ENCODE data around the gene CYB561D2. TPM values are rescaled to one million over a fixed set of nuclear protein-coding genes. Genes with fewer than 3 reads are reported as not detected.

CYB561D2 gene
- total and polyA plus RNA-seq, 9 of the 15 experiments (the other 6 are each of a cell fraction or from before 2014, with no cell fraction given) = 4.2 to 16.6 (median 9.4) TPM

DNA sequence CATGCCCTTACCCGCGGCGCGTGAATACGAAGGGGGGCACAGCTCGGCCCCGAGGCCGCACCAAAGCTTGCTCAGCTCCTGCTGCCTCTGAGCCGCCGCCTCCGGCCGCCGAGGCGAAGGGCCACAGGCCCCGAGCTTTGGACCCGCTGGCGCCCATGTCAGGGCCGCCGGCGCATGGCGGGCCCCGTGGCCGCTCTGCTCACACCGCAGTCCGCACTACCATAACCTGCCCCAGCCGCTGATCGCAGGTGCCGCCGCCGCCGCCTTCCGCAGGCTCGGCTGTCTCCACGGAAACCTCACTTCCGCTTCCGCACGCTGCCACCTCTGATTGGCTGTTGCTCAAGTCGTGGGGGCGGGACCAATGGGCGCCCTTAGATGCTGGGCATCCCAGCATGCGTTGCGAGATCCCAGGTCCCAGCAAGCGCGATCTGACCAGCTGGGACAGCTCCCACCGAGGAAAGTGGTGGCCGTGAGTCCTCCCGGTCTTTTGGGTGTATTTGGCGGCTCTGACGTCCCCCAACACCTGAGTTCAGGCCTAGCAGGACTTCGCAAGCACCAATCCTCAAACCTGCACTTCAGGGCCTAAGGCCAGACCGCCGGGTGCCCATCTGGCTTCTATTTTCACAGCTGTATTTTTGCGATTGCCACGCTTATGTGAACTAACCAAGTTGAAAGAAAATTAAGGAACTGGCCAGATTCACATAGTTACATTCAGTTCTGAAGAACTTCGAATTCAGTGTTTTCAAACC lies 22.5 kb upstream of the CYB561D2 start, which contains the start of gene TUSC2:
Gene TUSC2 (minus strand): TSS at position 281 of the 749 bp plus-strand sequence. CDS start 124 bp downstream, at position 157.
- FAIRE-seq (peak; percentile 97), ATAC-seq (peak; percentile 91), DNase-seq (ENCODE audit: extremely low read depth in 1 of 4, low spot score in 3 of 4) (peak; percentile 88 to 97 (median 92))
- Histone ChIP-seq H2AFZ (ENCODE audit: low read depth, low read length) (peak within 1 kb of the TSS; percentile 87), H3K36me3 (ENCODE audit: control insufficient read depth, insufficient read depth, low read length) (peaks cover 63% of the 10 kb centered on the region; the same call in 2 of the 3 replicates), H3K79me2 (ENCODE audit: control insufficient read depth, insufficient read depth, low read length) (peaks cover 24% of the 10 kb centered on the region), H3K9me1 (ENCODE audit: control insufficient read depth, insufficient read depth, low read length) (no peaks in the 10 kb centered on the region), H4K20me1 (replicated peaks; ENCODE audit: control insufficient read depth, insufficient read depth, low read length) (peaks cover 6% of the 10 kb centered on the region; the same call in 1 of the 2 replicates), H3K27me3 (ENCODE audit: control insufficient read depth in 2 of 2, insufficient read depth in 2 of 2, low read length in 2 of 2) (no peaks in the 10 kb centered on the region), H3K4me2 (ENCODE audit: insufficient read depth, low read length) (peak within 1 kb of the TSS; percentile 86), H3K4me1 (replicated peaks in 1 of 2; ENCODE audit: control insufficient read depth in 2 of 2, insufficient read depth in 2 of 2, low read length in 2 of 2) (peaks cover 12 to 25% of the 10 kb centered on the region in 2 experiments; a peak in 4 of 5 replicates), H3K27ac (ENCODE audit: extremely low read depth, low read depth, low read length) (peak within 1 kb of the TSS; percentile 54), H3K9me3 (replicated peaks; ENCODE audit: control insufficient read depth, insufficient read depth, low read depth, low read length) (no peaks in the 10 kb centered on the region), H3K4me3 (peak within 1 kb of the TSS; percentile 84), H3K9ac (ENCODE audit: insufficient read depth in 1 of 2, low read depth in 2 of 2, low read length in 2 of 2) (peak within 1 kb of the TSS; percentile 78 to 98)
- CTCF ChIA-PET (ENCODE audit: low intra/inter-chr PET ratio) = no interaction called here
- POLR2A ChIA-PET = interaction anchor here (0.6 to 2.1 kb wide), 15 partner anchors 9 to 56 kb away, joined by 3 to 31 read pairs (median 4); partner anchors contain the start of genes HYAL1, HYAL3, NAA80 and RASSF1
- WGBS (ENCODE audit: insufficient coverage, low coverage, missing lambda C conversion rate) = 2% methylated on average over 41 of the region's 55 CpGs
- no TSS peak for BruUV-seq (replicated peaks)
- in situ Hi-C loops (cut with MboI) = no loop called here
- intact Hi-C loops (cut with micrococcal nuclease) = loop anchor here (2.0 kb wide), 1 partner anchor 29 kb away; the partner anchor contains the start of genes HYAL3 and NAA80
- peak; percentile 60 for TF ChIP-seq RBBP5 (IDR thresholded peaks at IDR 0.05; ENCODE audit: borderline replicate concordance, insufficient read depth, low read length, poor library complexity, severe bottlenecking)
- no peak; the same call in 1 of the 2 replicates for TF ChIP-seq TGIF2 (CRISPR knock-in tag; IDR thresholded peaks at IDR 0.05)
- TF ChIP-seq, protein P1, sequence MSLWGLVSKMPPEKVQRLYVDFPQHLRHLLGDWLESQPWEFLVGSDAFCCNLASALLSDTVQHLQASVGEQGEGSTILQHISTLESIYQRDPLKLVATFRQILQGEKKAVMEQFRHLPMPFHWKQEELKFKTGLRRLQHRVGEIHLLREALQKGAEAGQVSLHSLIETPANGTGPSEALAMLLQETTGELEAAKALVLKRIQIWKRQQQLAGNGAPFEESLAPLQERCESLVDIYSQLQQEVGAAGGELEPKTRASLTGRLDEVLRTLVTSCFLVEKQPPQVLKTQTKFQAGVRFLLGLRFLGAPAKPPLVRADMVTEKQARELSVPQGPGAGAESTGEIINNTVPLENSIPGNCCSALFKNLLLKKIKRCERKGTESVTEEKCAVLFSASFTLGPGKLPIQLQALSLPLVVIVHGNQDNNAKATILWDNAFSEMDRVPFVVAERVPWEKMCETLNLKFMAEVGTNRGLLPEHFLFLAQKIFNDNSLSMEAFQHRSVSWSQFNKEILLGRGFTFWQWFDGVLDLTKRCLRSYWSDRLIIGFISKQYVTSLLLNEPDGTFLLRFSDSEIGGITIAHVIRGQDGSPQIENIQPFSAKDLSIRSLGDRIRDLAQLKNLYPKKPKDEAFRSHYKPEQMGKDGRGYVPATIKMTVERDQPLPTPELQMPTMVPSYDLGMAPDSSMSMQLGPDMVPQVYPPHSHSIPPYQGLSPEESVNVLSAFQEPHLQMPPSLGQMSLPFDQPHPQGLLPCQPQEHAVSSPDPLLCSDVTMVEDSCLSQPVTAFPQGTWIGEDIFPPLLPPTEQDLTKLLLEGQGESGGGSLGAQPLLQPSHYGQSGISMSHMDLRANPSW (CRISPR knock-in tag; IDR thresholded peaks at IDR 0.05) = no peak
- TF ChIP-seq, protein P2, sequence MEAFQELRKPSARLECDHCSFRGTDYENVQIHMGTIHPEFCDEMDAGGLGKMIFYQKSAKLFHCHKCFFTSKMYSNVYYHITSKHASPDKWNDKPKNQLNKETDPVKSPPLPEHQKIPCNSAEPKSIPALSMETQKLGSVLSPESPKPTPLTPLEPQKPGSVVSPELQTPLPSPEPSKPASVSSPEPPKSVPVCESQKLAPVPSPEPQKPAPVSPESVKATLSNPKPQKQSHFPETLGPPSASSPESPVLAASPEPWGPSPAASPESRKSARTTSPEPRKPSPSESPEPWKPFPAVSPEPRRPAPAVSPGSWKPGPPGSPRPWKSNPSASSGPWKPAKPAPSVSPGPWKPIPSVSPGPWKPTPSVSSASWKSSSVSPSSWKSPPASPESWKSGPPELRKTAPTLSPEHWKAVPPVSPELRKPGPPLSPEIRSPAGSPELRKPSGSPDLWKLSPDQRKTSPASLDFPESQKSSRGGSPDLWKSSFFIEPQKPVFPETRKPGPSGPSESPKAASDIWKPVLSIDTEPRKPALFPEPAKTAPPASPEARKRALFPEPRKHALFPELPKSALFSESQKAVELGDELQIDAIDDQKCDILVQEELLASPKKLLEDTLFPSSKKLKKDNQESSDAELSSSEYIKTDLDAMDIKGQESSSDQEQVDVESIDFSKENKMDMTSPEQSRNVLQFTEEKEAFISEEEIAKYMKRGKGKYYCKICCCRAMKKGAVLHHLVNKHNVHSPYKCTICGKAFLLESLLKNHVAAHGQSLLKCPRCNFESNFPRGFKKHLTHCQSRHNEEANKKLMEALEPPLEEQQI (IDR thresholded peaks at IDR 0.05) = no peak
- no peak for TF ChIP-seq SIRT6 (IDR thresholded peaks at IDR 0.05; ENCODE audit: low read depth, low read length)
- no peak for TF ChIP-seq NCOA1 (IDR thresholded peaks at IDR 0.05; ENCODE audit: low read depth)
- TF ChIP-seq, protein P3, sequence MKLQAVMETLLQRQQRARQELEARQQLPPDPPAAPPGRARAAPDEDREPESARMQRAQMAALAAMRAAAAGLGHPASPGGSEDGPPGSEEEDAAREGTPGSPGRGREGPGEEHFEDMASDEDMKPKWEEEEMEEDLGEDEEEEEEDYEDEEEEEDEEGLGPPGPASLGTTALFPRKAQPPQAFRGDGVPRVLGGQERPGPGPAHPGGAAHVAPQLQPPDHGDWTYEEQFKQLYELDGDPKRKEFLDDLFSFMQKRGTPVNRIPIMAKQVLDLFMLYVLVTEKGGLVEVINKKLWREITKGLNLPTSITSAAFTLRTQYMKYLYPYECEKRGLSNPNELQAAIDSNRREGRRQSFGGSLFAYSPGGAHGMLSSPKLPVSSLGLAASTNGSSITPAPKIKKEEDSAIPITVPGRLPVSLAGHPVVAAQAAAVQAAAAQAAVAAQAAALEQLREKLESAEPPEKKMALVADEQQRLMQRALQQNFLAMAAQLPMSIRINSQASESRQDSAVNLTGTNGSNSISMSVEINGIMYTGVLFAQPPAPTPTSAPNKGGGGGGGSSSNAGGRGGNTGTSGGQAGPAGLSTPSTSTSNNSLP (IDR thresholded peaks at IDR 0.05; ENCODE audit: borderline replicate concordance, low read depth, low read length) = no peak
- no peak for TF ChIP-seq CEBPB (tag; IDR thresholded peaks at IDR 0.05)
- TF ChIP-seq, protein P4, sequence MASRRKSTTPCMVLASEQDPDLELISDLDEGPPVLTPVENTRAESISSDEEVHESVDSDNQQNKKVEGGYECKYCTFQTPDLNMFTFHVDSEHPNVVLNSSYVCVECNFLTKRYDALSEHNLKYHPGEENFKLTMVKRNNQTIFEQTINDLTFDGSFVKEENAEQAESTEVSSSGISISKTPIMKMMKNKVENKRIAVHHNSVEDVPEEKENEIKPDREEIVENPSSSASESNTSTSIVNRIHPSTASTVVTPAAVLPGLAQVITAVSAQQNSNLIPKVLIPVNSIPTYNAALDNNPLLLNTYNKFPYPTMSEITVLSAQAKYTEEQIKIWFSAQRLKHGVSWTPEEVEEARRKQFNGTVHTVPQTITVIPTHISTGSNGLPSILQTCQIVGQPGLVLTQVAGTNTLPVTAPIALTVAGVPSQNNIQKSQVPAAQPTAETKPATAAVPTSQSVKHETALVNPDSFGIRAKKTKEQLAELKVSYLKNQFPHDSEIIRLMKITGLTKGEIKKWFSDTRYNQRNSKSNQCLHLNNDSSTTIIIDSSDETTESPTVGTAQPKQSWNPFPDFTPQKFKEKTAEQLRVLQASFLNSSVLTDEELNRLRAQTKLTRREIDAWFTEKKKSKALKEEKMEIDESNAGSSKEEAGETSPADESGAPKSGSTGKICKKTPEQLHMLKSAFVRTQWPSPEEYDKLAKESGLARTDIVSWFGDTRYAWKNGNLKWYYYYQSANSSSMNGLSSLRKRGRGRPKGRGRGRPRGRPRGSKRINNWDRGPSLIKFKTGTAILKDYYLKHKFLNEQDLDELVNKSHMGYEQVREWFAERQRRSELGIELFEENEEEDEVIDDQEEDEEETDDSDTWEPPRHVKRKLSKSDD (conservative IDR thresholded peaks at IDR 0.05; ENCODE audit: low read length) = no peak
- peak; percentile 29 for TF ChIP-seq ZFX (CRISPR knock-in tag; IDR thresholded peaks at IDR 0.05)
